Frontal cortex (tissue), 4 donors: ENCODE measurements around the gene IL1RAPL1. TPM values are rescaled to one million over a fixed set of nuclear protein-coding genes. Genes with fewer than 3 reads are reported as not detected.

ENCODE experiments used
- DNase-seq, 2 donors: peaks; one replicate each; pipeline ENCODE4 v3.0.0; 2012; ENCODE audit warnings: low spot score in 2 of 2
- FAIRE-seq: peaks from 2 replicates; lab custom pipeline; 2012; peaks lifted over from hg19 to GRCh38; lab: Jason Lieb, UNC
- total RNA-seq: library from RNA; depleted of rRNA; stranded (reverse); fragments of >200 nt; gene quantifications from one replicate; pipeline ENCODE4 v1.2.3, GENCODE V29; 2014
- donor health status: control.
- donor health status: control.
- donor health status: control.

IL1RAPL1 gene
- total RNA-seq, 1 donor from 2014 or later: 14.3 TPM

DNA sequence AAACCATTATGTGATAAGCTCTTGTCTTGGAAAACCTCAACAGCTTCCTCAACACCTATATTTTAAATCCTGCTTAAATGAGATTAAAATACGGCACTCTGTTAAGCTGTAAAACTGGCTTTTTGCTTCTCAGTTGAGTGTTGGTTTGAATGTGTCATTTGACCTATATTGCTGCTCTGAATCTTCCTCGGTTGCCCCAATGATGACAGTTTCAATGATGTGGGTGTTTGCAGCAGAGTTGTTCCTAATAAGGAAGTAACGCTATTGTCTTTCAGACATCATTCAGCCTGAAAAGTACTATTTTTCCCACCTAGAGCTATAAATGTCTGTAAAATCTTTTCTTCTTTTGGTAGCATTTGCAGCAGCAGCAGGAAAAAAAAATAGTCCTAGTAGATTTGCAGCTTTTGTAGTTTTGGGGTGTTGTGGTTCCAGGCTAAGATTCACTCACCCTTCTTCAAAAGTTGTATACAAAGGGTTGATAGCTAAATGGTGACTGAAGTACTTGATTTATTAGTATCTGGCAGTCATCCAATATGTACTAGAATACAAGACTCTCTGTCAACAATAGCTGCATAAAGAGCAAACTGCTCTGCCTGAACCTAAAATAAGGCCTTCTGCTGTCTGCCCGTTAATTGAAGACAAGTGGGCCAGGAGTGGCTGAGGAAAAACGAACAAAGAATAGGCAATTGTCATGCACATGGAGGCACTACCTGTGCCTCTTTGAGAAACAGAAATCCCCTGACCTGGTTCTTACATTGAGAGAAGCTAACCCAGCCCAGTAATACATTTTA, 333.1 kb downstream of the IL1RAPL1 start:
- FAIRE-seq (no peak), DNase-seq (no peak)

DNA sequence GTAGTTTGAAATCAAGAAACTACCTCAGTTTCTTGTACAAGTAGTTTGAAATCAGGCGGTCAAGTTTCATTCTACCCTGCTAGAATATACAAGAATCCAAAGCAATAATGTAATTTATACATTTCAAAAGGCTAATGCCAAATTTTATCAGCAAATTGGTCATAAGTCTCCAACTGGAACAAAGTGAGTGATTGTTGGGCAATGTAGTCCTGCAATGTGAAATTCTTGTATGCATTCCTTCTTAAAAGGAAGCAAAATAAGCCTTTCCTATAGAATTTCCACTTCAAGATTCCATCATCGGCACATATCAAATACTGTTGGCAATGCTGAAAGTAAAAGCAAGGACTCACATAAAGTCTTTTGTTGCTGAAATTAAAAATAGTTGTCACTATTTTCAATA, 334.9 kb downstream of the IL1RAPL1 start:
- DNase-seq (no peak), FAIRE-seq (no peak)

DNA sequence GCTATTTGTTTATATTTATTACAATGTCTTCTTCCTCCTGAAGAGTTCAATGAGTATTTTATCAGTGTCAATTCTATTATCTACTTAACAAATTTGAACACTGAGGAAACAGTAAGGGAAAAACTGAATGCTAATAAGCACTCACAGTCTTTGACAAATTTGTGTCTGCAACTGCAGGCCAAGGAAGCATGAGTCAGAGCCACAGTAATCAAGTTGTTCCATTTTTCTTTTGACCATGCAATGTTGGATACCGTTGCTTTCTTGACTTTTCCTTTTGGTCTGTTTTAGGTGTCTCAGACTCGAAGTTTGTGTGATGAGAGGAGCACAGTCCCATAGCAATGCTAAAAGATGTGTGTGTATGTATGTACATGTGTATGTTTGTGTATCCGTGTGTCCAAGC, 359.6 kb downstream of the IL1RAPL1 start:
- DNase-seq (no peak), FAIRE-seq (no peak)

- DNase-seq (no peak), FAIRE-seq (no peak)
Observed at GRCh38 chrX:28960063-28960462, 372.8 kb downstream of the IL1RAPL1 start.

- FAIRE-seq (no peak), DNase-seq (no peak)
Observed at GRCh38 chrX:28966331-28966730, 379.1 kb downstream of the IL1RAPL1 start.

- FAIRE-seq (no peak), DNase-seq (no peak)
Observed at GRCh38 chrX:28969126-28969525, 381.9 kb downstream of the IL1RAPL1 start.

- no peak for FAIRE-seq
- DNase-seq: no peak
Observed at GRCh38 chrX:28979877-28980276, 392.6 kb downstream of the IL1RAPL1 start.

- DNase-seq: no peak
- no peak for FAIRE-seq
Observed at GRCh38 chrX:28981952-28982351, 394.7 kb downstream of the IL1RAPL1 start.

- FAIRE-seq (no peak), DNase-seq (no peak)
Observed at GRCh38 chrX:28988246-28988645, 401.0 kb downstream of the IL1RAPL1 start.

DNA sequence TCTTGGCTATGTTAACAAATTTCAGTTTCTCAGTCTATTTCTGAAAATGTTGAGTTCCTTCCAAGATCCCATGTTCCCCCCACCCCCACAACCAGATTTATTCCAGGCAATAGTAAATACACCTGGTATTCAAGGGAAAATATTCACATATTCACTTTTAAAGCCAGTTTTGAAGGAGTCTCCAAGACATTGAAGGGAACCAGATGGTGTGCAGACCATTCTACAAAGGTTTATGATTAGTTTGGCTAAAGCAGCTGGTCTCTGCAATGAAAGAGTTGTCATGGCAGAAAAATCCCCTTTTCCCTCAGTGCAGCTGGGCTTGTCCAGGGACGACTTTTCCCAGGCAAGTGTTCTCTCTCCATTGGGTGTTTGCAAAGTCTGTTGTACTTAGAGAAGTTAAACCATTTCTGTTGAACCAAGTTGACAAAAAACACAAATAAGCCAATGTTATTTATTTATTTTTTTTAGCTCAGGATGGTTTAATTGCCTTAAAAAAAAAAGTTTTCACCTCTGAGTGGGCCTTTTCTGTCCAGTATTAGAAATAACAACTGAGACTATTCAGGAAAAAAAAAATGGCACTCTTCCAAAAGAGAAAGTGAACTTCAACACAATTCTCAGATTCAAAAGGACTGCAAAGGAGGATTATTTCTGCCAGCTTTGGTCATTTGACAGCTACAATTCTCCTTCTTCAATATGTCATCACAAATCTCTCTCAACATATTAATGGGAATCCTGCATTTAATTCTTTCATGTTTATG, 410.6 kb downstream of the IL1RAPL1 start:
- DNase-seq (no peak), FAIRE-seq (no peak)

DNA sequence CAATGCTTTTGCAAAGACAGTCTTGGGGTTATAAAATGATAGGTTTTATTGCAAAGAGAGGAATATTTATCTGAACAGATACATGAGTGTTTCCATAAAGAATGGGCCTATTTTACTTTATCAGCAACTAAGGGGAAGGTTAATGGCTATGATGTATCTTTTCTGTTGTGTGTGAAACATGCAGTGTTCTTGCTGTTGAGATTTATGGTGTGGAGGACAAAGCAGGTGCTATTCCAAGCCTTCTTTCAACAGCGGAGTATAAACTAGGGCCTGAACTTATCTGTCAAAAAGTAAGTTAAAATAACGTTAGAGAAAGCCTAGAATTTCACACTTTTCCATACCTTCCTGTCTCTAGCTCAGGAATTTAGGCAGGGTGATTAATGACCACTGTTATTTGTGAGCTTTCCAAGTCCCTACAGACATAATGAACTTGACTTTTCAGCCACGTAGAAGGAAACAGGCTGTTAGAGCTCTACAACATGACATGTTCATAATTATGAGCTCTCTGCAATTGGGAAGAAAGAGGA, 411.4 kb downstream of the IL1RAPL1 start:
- no peak for FAIRE-seq
- DNase-seq: no peak

- no peak for DNase-seq
- no peak for FAIRE-seq
Observed at GRCh38 chrX:29012867-29013266, 425.6 kb downstream of the IL1RAPL1 start.

GRCh38 chrX:29023207-29023606, 436.0 kb downstream of the IL1RAPL1 start:
- FAIRE-seq (no peak), DNase-seq (no peak)

GRCh38 chrX:29024871-29025270, 437.6 kb downstream of the IL1RAPL1 start:
- FAIRE-seq (no peak), DNase-seq (no peak)

GRCh38 chrX:29039501-29039900, 452.3 kb downstream of the IL1RAPL1 start:
- no peak for DNase-seq
- FAIRE-seq: no peak

- DNase-seq: no peak
- FAIRE-seq: no peak
Observed at GRCh38 chrX:29040160-29040559, 452.9 kb downstream of the IL1RAPL1 start.

- FAIRE-seq (no peak), DNase-seq (no peak)
Observed at GRCh38 chrX:29042341-29042740, 455.1 kb downstream of the IL1RAPL1 start.

- no peak for FAIRE-seq
- no peak for DNase-seq
Observed at GRCh38 chrX:29043746-29044145, 456.5 kb downstream of the IL1RAPL1 start.

GRCh38 chrX:29044423-29045184, 457.4 kb downstream of the IL1RAPL1 start:
- DNase-seq (no peak), FAIRE-seq (no peak)

DNA sequence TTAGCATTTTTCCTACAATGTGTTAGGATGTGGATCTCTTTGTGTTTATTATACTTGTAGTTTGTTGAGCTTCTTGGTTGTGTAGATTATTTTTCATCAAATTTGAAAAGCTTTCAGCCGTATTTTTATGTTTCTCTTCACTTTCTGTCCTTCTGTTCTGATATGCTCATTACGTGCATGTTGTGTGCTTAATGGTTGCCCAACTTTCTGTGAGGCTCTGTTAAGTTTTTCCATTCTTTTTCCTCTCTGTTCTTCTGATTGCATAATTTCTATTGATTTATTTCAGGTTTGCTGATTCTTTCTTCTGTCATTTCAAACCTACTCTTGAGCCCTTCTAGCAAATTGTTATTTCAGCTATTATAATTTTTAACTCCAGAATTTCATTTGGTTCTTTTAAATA, 478.2 kb downstream of the IL1RAPL1 start:
- FAIRE-seq (no peak), DNase-seq (no peak)
